CD1c-positive myeloid dendritic cell (primary cell): Measurements from ENCODE around the gene HJURP.
"Not testable (repeated sequence)": the region's sequence is repeated elsewhere in the genome, so short reads cannot be mapped to it uniquely, and the experiment has no call there.

Experiments
- DNase-seq: peaks from one replicate; pipeline ENCODE4 v3.0.0-alpha.2; 2016; ENCODE audit errors: extremely low spot score

Gene HJURP

GRCh38 chr2:233854241-233854981 lies at the start of gene HJURP:
Gene HJURP (minus strand): TSS chr2:233854535. CDS start chr2:233854500, 35 bp downstream.
- peak; percentile 96 for DNase-seq

GRCh38 chr2:233901884-233902283 lies 47.5 kb upstream of the HJURP start:
- no peak for DNase-seq

- DNase-seq, result no peak
Observed at GRCh38 chr2:233901367-233901766, 47.0 kb upstream of the HJURP start.

- not testable (repeated sequence) for DNase-seq
Observed at GRCh38 chr2:233896253-233896652, 41.9 kb upstream of the HJURP start.

GRCh38 chr2:233892793-233893192 lies 38.5 kb upstream of the HJURP start:
- no peak for DNase-seq

- DNase-seq, result no peak
Observed at GRCh38 chr2:233882353-233882752, 28.0 kb upstream of the HJURP start.

- peak; percentile 27 for DNase-seq
Observed at GRCh38 chr2:233872125-233872524, 17.8 kb upstream of the HJURP start.

- no peak for DNase-seq
Observed at GRCh38 chr2:233871432-233871831, 17.1 kb upstream of the HJURP start.

- DNase-seq, result peak; percentile 73
Observed at GRCh38 chr2:233867993-233868532, 13.7 kb upstream of the HJURP start, which contains the start of gene MSL3B. Gene MSL3B (minus strand): TSS chr2:233868386.

- no peak for DNase-seq
Observed at GRCh38 chr2:233866479-233866878, 12.1 kb upstream of the HJURP start.

GRCh38 chr2:233865838-233866237 lies 11.5 kb upstream of the HJURP start:
- DNase-seq, result no peak

GRCh38 chr2:233862261-233862768 lies 8.0 kb upstream of the HJURP start:
- DNase-seq, result no peak

- no peak for DNase-seq
Observed at GRCh38 chr2:233858331-233858730, 4.0 kb upstream of the HJURP start.

- DNase-seq, result peak; percentile 55
Observed at GRCh38 chr2:233857511-233858141, 3.3 kb upstream of the HJURP start.

- DNase-seq, result no peak
Observed at GRCh38 chr2:233856184-233856583, 1.8 kb upstream of the HJURP start.

GRCh38 chr2:233855345-233855744 lies 1.0 kb upstream of the HJURP start:
- DNase-seq, result no peak

- DNase-seq, result no peak
Observed at GRCh38 chr2:233853883-233854240, 473 bp downstream of the HJURP start.

GRCh38 chr2:233853353-233853752 lies 982 bp downstream of the HJURP start:
- DNase-seq, result no peak

GRCh38 chr2:233852056-233852455 lies 2.3 kb downstream of the HJURP start:
- DNase-seq, result peak; percentile 68

- DNase-seq, result no peak
Observed at GRCh38 chr2:233851169-233851568, 3.2 kb downstream of the HJURP start.

GRCh38 chr2:233850745-233851144 lies 3.6 kb downstream of the HJURP start:
- DNase-seq, result no peak

- DNase-seq, result no peak
Observed at GRCh38 chr2:233849607-233850271, 4.6 kb downstream of the HJURP start.
